ENCODE results near the gene RGS1. TPM values are rescaled to one million over a fixed set of nuclear protein-coding genes. Genes with fewer than 3 reads are reported as not detected.

The RGS1 gene
- total and polyA plus RNA-seq, 2 of the 8 experiments (the other 6 are each of a cell fraction or from before 2014, with no cell fraction given), result not detected

GRCh38 chr1:192629612-192630011 lies 54.0 kb downstream of the RGS1 start:
- Histone ChIP-seq H2BK120ac (replicated peaks; ENCODE audit: low read depth, low read length) (no peak overlapping the region), H2AK5ac (ENCODE audit: low read depth, low read length) (no peak overlapping the region), H3K27ac (ENCODE audit: low read depth, low read length) (no peak overlapping the region), H2BK5ac (ENCODE audit: low read depth, low read length) (no peak overlapping the region), H3K56ac (replicated peaks; ENCODE audit: insufficient read length, low read depth, low read length) (no peak overlapping the region), H4K91ac (replicated peaks; ENCODE audit: insufficient read length, low read length) (no peak overlapping the region), H2AFZ (ENCODE audit: low read length) (no peak overlapping the region), H3K23me2 (ENCODE audit: low read depth, low read length) (no peaks in the 10 kb centered on the region), H3K4me3 (ENCODE audit: extremely low read depth in 1 of 4, insufficient read depth in 2 of 4, low read depth in 3 of 4, low read length in 4 of 4) (no peak overlapping the region), H4K20me1 (replicated peaks in 1 of 2; ENCODE audit: control insufficient read depth in 1 of 2, insufficient read depth in 2 of 2, low read length in 2 of 2) (no peaks in the 10 kb centered on the region), H2BK15ac (ENCODE audit: low read length) (no peak overlapping the region), H2BK20ac (ENCODE audit: low read length) (no peak overlapping the region), H4K5ac (ENCODE audit: insufficient read length, low read depth, low read length) (no peak overlapping the region), H3K27me3 (replicated peaks in 1 of 4; ENCODE audit: control insufficient read depth in 3 of 4, extremely low read depth in 1 of 4, insufficient read depth in 3 of 4, low read length in 3 of 4) (no peaks in the 10 kb centered on the region), H3K18ac (ENCODE audit: extremely low read depth, low read length) (no peak overlapping the region), H3K4me1 (replicated peaks in 1 of 4; ENCODE audit: control insufficient read depth in 3 of 4, insufficient read depth in 4 of 4, low read length in 3 of 4) (no peaks in the 10 kb centered on the region), H3K36me3 (ENCODE audit: control insufficient read depth in 2 of 4, insufficient read depth in 4 of 4, low read length in 3 of 4) (no peaks in the 10 kb centered on the region), H3K9me3 (ENCODE audit: insufficient read depth in 2 of 2, low read depth in 1 of 2, low read length in 1 of 2) (no peaks in the 10 kb centered on the region), H3K79me2 (ENCODE audit: control insufficient read depth in 1 of 2, insufficient read depth in 2 of 2, low read length in 2 of 2) (no peaks in the 10 kb centered on the region), H3K14ac (ENCODE audit: insufficient read length) (no peak overlapping the region), H3K79me1 (ENCODE audit: low read depth, low read length) (no peaks in the 10 kb centered on the region), H2BK12ac (ENCODE audit: low read depth, low read length) (no peak overlapping the region), H3K23ac (ENCODE audit: insufficient read length) (no peak overlapping the region), H3K4ac (replicated peaks; ENCODE audit: insufficient read length, low read depth, low read length) (no peak overlapping the region), H3K9ac (replicated peaks in 1 of 4; ENCODE audit: extremely low read depth in 1 of 4, low read depth in 3 of 4, low read length in 3 of 4) (no peak overlapping the region), H4K8ac (ENCODE audit: extremely low read depth, insufficient read depth, low read length) (no peak overlapping the region), H3K4me2 (ENCODE audit: insufficient read depth in 1 of 2, low read depth in 2 of 2, low read length in 2 of 2) (no peak overlapping the region)
- CTCF ChIA-PET (ENCODE audit: partially characterized antibody), result interaction anchor here (0.9 to 1.4 kb wide), 6 partner anchors 19 to 152 kb away, joined by 3 to 5 read pairs (median 3); no protein-coding TSS in a partner anchor
- 90% methylated on average over 3 of the region's 3 CpGs; no CpG with 5 or more reads in 1 of the 2 experiments for WGBS, 2 experiments (ENCODE audit: extremely low coverage in 1 of 2, insufficient coverage in 1 of 2, insufficient read length in 1 of 2, insufficient replicate concordance in 2 of 2, low coverage in 1 of 2, low lambda C conversion rate in 2 of 2, missing lambda C conversion rate in 1 of 2)
- DNase-seq (ENCODE audit: low read depth in 1 of 2, low spot score in 2 of 2) (no peak), FAIRE-seq (no peak)
- TF ChIP-seq EGR1 (IDR thresholded peaks at IDR 0.05; ENCODE audit: borderline replicate concordance, low read depth, low read length) (no peak), CHD2 (IDR thresholded peaks at IDR 0.05; ENCODE audit: low read length) (no peak), JUND (IDR thresholded peaks at IDR 0.05; ENCODE audit: low read length) (no peak), SIN3A (conservative IDR thresholded peaks at IDR 0.05 in 1 of 2, IDR thresholded peaks at IDR 0.05 in 1 of 2; ENCODE audit: low read depth in 1 of 2, low read length in 2 of 2) (no peak), TAF7 (optimal IDR thresholded peaks at IDR 0.05; ENCODE audit: borderline replicate concordance, low read depth, low read length) (no peak), CTCF (IDR thresholded peaks at IDR 0.05; ENCODE audit: control extremely low read depth in 1 of 3, insufficient read depth in 1 of 3, low read depth in 1 of 3, low read length in 3 of 3) (no peak), HDAC2 (IDR thresholded peaks at IDR 0.05; ENCODE audit: borderline replicate concordance in 1 of 2, low read depth in 2 of 2, low read length in 2 of 2) (no peak)
- POLR2A ChIA-PET (ENCODE audit: partially characterized antibody), result no interaction called here
